GM12801 (cell line): ENCODE measurements around the gene HOXC11.

Experiments
- CTCF ChIP-seq: IDR thresholded peaks from one replicate; pipeline ENCODE4 v1.5.1; 2011; ENCODE audit warnings: control low read depth; ENCODE audit not compliant: insufficient read length; ENCODE audit errors: extremely low read depth

Gene HOXC11

GRCh38 chr12:54022960-54023884, 50.3 kb downstream of the HOXC11 start:
- no peak for TF ChIP-seq CTCF

GRCh38 chr12:54024127-54024526, 51.2 kb downstream of the HOXC11 start:
- TF ChIP-seq CTCF: no peak

GRCh38 chr12:54024581-54025305, 51.8 kb downstream of the HOXC11 start:
- TF ChIP-seq CTCF: no peak

- TF ChIP-seq CTCF: no peak
These were observed 52.8 kb downstream of the HOXC11 start for GRCh38 chr12:54025499-54026405.

- TF ChIP-seq CTCF: no peak
These were observed 53.9 kb downstream of the HOXC11 start for GRCh38 chr12:54026640-54027441.
